ENCODE data around the gene LRRC4.

DNA sequence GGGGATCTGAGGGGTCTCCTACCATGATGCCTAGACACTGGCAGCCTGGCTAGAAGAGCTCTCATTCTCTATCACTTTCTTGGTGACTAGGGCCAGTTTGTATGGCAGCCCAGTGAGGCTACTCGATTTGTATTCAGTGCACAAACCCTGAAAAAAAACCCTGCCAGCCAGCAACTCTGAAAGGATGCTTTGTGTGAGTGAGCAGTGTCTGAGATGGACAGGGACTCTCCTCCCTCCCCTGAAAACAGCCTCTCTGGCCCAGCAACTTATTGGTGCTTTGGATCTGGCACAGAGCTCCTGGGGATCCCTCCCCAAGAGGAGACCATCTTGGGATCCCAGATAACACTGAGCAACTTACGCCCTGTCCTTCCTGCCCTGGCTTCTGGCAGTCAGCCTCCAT is 10.8 kb upstream of the LRRC4 start:
- TF ChIP-seq, protein P1, sequence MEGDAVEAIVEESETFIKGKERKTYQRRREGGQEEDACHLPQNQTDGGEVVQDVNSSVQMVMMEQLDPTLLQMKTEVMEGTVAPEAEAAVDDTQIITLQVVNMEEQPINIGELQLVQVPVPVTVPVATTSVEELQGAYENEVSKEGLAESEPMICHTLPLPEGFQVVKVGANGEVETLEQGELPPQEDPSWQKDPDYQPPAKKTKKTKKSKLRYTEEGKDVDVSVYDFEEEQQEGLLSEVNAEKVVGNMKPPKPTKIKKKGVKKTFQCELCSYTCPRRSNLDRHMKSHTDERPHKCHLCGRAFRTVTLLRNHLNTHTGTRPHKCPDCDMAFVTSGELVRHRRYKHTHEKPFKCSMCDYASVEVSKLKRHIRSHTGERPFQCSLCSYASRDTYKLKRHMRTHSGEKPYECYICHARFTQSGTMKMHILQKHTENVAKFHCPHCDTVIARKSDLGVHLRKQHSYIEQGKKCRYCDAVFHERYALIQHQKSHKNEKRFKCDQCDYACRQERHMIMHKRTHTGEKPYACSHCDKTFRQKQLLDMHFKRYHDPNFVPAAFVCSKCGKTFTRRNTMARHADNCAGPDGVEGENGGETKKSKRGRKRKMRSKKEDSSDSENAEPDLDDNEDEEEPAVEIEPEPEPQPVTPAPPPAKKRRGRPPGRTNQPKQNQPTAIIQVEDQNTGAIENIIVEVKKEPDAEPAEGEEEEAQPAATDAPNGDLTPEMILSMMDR (conservative IDR thresholded peaks at IDR 0.05 in 1 of 2, IDR thresholded peaks at IDR 0.05 in 1 of 2; ENCODE audit: extremely low read depth in 1 of 2, insufficient read depth in 1 of 2, low read depth in 1 of 2, low read length in 2 of 2), result no peak
- no peak for TF ChIP-seq EZH2 (IDR thresholded peaks at IDR 0.05; ENCODE audit: borderline replicate concordance, low read length)

Data from mammary epithelial cell (primary cell).